Loucy (cell line): ENCODE data around the gene MACO1.
"Not testable (repeated sequence)": the region's sequence is repeated elsewhere in the genome, so short reads cannot be mapped to it uniquely, and the experiment has no call there.

ENCODE experiments used
- EZH2phosphoT487 ChIP-seq: fragments of 200-600 bp; IDR thresholded peaks from 2 replicates; pipeline ENCODE4 v1.6.1; 2018; ENCODE audit warnings: antibody characterized with exemption, mild to moderate bottlenecking, moderate library complexity, borderline replicate concordance
- TF ChIP-seq, protein P1 (sequence below): fragments of 200-600 bp; sonication (generic); conservative IDR thresholded peaks from 2 replicates; pipeline ENCODE4 v1.5.1; 2014; ENCODE audit warnings: mild to moderate bottlenecking, antibody characterized with exemption, low read length

DNA sequence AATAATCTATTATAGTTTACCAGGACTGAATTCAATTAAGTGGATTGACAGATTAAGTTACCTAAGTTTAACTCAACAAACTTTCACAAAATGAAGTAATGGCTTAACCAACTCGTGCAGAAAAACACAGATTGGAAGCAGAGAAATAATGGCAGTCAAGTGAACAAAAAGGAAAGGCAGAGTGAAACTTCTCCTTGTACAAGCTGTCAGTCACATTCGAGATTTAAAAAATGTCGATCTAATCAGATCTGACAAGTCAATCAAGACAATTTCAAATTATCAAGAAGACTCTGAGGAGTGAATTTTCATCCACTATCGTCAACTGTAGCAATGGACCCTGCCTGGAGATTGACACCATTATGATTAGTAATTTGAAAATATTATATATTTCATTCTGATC lies 13.4 kb upstream of the MACO1 start:
- TF ChIP-seq, protein P1, sequence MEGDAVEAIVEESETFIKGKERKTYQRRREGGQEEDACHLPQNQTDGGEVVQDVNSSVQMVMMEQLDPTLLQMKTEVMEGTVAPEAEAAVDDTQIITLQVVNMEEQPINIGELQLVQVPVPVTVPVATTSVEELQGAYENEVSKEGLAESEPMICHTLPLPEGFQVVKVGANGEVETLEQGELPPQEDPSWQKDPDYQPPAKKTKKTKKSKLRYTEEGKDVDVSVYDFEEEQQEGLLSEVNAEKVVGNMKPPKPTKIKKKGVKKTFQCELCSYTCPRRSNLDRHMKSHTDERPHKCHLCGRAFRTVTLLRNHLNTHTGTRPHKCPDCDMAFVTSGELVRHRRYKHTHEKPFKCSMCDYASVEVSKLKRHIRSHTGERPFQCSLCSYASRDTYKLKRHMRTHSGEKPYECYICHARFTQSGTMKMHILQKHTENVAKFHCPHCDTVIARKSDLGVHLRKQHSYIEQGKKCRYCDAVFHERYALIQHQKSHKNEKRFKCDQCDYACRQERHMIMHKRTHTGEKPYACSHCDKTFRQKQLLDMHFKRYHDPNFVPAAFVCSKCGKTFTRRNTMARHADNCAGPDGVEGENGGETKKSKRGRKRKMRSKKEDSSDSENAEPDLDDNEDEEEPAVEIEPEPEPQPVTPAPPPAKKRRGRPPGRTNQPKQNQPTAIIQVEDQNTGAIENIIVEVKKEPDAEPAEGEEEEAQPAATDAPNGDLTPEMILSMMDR, result not testable (repeated sequence)
- TF ChIP-seq EZH2phosphoT487, result not testable (repeated sequence)
